GM21526 (cell line): ENCODE data around the gene PRSS58.

Source experiments
- ATAC-seq: cut with Tn5 transposase; IDR thresholded peaks from one replicate; pipeline ENCODE4 v1.9.1; 2021; ENCODE audit warnings: moderate library complexity; ENCODE audit not compliant: unreplicated experiment, low FRiP score

Gene PRSS58

GRCh38 chr7:142228537-142229104 is 29.2 kb downstream of the PRSS58 start:
- ATAC-seq: no peak
